Adipose tissue (tissue), 3 donors: ENCODE results near the gene TRIM38. TPM values are rescaled to one million over a fixed set of nuclear protein-coding genes. Genes with fewer than 3 reads are reported as not detected.
"Not testable (repeated sequence)": the region's sequence is repeated elsewhere in the genome, so short reads cannot be mapped to it uniquely, and the experiment has no call there.

Experiments used
- H3K27ac ChIP-seq: one replicate; pipeline ENCODE4 v1.5.1; 2013; ENCODE audit warnings: low read depth, low read length
- WGBS, 3 donors: extraction: QIAGEN DNeasy Blood & Tissue Kit; methylation state at CpG; one replicate each; pipeline ENCODE4 v1.1.7; 2013; 5-methylcytosine and 5-hydroxymethylcytosine counted together
- polyA plus RNA-seq, 3 donors: library from polyadenylated mRNA; stranded (reverse); fragments of 200-250 nt; gene quantifications; one replicate each; pipeline ENCODE4 v1.2.3, GENCODE V29; 2013
- donor health status: healthy with polysubstance abuse.
- donor health status: Bipolar disorder and iron deficiency.
- donor health status: healthy.

Gene TRIM38, protein sequence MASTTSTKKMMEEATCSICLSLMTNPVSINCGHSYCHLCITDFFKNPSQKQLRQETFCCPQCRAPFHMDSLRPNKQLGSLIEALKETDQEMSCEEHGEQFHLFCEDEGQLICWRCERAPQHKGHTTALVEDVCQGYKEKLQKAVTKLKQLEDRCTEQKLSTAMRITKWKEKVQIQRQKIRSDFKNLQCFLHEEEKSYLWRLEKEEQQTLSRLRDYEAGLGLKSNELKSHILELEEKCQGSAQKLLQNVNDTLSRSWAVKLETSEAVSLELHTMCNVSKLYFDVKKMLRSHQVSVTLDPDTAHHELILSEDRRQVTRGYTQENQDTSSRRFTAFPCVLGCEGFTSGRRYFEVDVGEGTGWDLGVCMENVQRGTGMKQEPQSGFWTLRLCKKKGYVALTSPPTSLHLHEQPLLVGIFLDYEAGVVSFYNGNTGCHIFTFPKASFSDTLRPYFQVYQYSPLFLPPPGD
- 1 to 10 TPM; 1.5 to 9.6 (median 3.2) TPM for polyA plus RNA-seq

DNA sequence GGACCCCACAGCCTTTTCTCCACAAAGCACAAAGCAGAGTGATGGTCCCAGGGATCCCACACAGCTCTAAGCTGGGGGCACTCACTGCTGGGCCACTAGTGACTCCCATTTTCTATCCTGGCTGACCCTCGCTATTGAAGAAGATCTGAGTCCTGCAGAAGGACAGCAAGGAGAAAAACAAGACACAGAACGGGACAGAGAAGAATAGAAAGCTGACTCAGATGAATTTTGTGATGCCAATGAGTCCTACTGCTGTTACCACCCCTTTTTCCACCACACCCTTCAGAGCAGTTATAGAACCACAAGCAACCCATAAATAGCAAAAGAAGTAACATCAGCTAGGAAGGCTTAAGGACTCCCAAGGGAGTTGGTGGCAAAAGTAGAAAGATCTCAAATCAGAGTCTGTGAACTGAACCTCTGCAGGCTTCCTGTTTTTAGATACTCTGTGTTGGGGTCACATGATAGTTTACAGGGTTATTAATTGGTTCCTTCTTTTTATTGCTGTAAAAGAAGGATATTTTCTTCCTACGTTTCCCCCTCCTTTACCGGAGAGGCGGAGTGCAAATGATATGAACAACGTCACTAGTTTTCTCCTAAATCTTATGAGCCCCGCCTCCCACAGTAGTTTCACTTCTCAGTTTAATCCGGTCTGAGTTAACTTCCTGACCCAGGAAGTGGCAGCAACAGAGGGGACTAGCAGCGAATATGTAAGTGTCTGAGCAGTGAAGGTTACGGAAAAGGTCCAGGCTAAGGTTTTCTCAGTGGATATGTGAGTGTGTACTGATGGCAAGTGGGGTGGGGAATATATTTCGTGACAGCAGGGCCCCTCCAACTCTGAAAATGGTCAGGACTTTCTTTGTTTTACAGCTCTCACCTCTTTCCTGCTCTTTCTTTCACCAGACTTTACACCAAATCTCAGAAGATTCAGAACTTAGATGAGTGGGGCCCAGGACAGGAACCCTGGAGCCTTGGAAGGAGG lies at the start of gene TRIM38:
TRIM38 (plus strand) TSS at position 654 of the 979 bp plus-strand sequence. CDS start 3,721 bp downstream, outside the sequence.
- H3K27ac ChIP-seq, result peak within 1 kb of the TSS; percentile 8
- 1 to 11% (median 1%) methylated on average over 11 of the region's 11 CpGs for WGBS, 3 donors

DNA sequence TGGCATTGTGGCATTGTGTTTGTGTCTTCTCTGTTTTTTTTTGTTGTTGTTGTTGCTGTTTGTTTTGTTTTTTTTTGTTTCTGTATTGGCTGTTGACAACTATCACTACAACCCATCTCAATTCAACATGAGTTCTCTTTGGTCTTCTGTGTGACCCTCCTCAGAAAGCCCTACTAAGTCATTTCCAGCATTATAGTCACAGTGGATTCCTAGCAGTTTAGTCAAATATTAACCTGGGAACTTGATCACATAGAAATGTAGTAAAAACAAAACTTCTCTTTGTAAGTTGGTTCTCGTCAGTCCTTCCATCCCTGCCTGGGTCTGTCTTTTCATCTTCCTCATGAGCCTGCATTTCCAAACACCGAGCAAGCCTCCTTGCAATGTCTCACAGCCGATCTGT lies 48.9 kb upstream of the TRIM38 start:
- WGBS, 3 donors, result 76 to 84% (median 76%) methylated on average over 3 of the region's 3 CpGs

DNA sequence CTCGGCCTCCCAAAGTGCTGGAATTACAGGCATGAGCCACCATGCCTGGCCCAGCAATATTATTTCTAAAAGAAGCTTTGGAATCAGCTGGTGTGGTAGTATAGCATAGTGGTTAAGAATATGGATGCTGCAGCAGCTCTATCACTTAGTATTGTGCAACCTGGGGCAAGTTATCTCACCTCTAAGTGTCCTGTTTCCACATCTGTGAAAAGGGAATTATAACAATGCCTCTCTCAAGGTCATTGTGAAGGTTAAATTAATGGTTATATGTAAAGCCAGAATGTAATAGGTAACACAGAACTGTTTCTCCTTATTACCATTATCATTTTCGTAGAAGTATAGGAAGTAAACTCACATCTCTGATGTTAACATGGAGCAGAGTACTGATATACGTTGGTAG lies 46.3 kb upstream of the TRIM38 start:
- 77 to 85% (median 84%) methylated on average over 3 of the region's 3 CpGs for WGBS, 3 donors
- H3K27ac ChIP-seq, result no peak overlapping the region

More for the DNA sequence above, 48.9 kb upstream of the TRIM38 start:
- H3K27ac ChIP-seq, result no peak overlapping the region

DNA sequence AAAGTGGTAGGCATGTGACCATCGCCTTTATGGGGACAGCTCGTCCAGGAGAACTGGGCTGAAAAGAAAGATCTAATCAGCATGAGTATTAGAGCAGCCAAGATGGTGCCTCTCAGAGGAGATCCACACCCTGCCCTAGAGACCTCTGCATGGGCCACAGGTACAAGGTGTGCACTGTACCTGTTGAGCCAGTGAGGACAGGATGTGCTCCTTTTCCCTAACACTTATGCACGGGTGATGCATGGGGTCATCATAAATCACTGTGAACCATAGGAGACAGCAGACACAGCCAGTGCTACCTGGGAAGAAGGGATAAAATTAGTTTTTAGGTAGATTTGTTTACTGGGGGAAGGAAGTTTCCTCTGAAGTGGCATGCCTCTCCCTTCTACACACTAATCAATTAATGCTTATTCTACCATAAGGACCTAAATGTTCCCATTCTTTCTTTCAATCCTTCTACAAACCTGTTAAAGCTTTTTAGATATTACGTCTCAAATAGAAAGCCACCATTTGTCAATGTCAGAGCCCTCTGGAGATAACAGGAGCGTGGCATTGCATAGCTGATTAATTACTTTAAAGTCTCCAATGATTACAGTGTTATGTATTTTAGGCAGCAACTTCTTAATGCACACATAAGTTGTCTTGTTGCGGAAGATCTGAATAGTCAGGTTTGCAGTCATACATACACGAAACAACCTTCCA lies 45.7 kb upstream of the TRIM38 start:
- WGBS, 3 donors, result 77 to 86% (median 83%) methylated on average over 7 of the region's 7 CpGs

DNA sequence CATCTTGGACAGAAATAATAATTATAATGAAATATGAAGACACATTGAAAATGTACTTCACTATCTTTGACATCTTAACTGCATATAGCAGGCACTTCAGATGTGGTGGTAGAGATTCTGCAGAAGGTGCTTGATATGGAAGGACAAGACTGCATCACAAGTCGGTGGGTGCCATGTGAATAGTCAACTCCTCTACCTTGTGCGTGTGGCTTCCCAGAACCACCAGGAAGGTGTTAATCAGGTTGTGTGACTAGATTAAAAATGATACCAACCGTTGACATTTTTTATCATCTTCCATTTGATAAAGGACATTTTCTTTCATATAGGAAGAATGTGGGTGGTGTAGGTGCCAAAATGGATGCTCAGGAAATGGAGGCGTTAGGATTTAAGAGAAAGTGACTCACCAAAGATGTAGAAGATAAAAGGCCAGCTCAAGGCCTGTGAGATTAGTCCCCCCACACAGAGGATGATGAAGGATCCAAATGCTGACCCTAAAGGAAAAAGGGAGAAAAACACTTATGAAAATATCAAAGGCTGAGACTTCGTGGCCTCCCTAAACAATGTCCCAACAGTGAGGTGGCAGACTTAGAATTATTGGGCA lies 44.4 kb upstream of the TRIM38 start:
- no peak overlapping the region for H3K27ac ChIP-seq
- WGBS, 3 donors, result 72 to 80% (median 78%) methylated on average over 5 of the region's 5 CpGs

More for the DNA sequence above, 45.7 kb upstream of the TRIM38 start:
- H3K27ac ChIP-seq, result no peak overlapping the region

DNA sequence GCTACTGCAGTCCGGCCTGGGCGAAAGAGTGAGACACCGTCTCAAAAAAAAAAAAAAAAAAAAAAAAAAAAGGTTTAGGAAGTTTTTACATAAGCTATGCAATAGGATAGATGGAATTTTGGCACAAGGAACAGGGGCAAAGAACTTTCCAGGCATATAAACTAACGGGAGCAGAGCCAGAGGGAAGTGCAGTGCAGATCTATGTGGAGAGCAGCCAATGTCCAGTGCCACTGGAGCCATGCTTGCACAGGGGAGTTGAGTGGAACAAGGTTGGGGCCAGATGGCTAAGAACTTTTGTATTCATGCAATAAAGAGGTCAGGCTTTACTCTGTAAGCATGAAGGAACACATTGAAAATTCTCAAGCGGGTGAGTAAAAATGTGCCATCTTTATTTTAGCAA lies 42.9 kb upstream of the TRIM38 start:
- 79 to 93% (median 92%) methylated on average over 5 of the region's 5 CpGs for WGBS, 3 donors
- H3K27ac ChIP-seq, result no peak overlapping the region

DNA sequence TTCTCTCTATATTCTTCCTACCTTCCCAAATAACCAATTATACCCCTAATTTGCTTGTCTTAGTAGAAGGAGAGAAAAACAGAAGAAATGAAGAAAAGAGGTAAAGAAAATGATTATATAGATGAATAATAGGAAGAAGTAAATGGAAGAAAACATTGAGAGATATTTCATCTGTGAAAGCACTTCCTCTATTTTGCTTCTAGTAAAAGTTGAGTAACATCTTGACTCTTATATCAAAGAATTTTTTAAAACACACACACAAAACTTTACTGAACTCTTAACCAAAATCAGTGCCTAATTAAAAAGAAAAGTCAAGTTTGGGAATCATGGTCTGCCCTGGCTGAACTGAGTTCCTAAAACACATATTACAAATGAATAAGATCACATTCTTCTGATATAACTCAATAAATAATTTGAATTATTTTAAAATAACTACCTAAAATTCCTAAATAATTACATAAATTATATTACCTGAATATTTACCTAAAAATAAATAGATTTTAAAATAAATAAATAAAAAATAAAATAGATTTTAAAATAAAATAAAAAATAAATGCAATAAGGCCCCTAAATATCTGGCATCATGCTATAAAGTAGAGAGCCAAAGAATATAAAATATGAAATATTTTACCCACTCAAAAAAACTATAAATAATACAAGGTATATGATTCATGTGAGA lies 40.9 kb upstream of the TRIM38 start:
- no peak overlapping the region for H3K27ac ChIP-seq

DNA sequence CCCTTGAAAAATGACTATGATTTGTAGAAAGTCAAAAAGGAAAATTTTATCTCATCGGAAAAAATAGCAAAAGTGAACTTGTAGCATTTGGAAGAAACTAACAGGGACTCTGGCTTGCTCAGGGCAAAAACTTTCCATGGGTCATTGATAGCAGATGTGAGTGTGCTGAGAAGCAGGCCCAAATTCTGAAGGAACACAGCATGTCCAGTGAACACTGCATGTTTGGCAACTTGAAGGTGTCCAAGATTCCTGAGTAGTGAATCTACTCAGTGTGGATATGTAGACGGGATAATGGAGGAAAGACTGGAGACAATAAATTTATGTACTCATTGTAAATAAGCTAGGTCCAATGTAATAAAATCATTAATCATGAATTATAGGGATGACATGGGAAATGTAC lies 40.3 kb upstream of the TRIM38 start:
- 73 to 89% (median 76%) methylated on average over 2 of the region's 2 CpGs for WGBS, 3 donors
- H3K27ac ChIP-seq, result no peak overlapping the region

DNA sequence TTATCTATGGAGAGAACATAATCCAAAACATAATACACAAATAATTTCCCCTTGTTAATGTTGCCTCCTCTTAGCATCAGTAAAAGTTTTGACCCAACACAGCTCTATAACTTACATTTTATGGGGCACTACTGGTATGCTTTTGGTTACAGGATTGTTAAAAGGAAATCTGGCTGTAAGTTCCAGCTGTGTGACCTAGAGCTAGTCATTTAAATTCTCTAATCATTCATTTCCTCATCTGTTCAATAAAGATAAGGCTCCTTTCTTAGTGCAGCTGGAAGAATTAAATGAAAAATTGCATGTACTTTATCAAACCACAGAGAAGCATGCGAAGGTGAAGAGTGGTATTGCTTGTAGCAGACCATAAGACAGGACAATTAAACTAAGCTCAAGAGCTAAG lies 36.7 kb upstream of the TRIM38 start:
- 37 to 45% (median 42%) methylated on average over 1 of the region's 1 CpG for WGBS, 3 donors
- no peak overlapping the region for H3K27ac ChIP-seq

DNA sequence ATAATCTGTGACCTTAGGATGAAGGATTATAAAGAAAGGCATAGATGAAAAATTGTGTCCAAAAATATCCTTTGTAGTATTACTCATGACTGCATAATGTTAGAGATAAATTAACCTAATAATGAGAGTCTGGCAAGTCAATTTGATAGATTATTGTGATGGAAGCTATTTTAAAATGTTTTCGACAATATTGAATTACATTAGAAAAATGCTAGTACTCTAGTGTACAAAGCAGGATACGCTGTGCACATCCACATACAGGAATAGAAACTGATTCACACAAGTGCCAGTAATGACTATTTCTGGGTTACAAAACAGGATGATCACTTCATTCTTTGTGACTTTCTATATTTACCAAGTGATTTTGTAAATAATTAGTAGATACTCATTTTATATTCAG lies 35.4 kb upstream of the TRIM38 start:
- H3K27ac ChIP-seq, result no peak overlapping the region
- WGBS, 3 donors, result 68 to 83% (median 70%) methylated on average over 2 of the region's 2 CpGs

DNA sequence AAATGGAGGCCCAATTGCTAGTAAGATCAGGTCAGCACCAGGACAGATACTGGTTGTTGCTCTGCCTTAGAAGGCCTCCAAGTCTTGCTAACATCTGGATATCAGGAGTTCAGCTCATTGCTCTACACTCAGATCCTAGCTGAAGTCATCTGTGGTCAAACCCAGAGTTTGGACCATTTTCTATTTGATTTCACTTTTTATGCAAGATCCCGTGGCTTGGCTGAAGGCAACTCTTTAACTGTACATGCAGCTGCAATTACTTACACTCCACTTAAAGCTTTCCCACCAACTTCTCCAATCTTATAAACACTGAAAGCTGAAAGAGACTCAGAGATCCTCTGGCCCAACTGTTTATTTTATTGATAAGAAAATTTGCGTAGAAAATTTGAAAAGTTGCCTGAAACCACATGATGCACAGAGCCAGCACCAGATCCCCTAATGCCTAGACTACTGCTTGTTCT lies 34.8 kb upstream of the TRIM38 start:
- H3K27ac ChIP-seq, result no peak overlapping the region
- WGBS, 3 donors, result 36 to 52% (median 41%) methylated on average over 2 of the region's 2 CpGs

DNA sequence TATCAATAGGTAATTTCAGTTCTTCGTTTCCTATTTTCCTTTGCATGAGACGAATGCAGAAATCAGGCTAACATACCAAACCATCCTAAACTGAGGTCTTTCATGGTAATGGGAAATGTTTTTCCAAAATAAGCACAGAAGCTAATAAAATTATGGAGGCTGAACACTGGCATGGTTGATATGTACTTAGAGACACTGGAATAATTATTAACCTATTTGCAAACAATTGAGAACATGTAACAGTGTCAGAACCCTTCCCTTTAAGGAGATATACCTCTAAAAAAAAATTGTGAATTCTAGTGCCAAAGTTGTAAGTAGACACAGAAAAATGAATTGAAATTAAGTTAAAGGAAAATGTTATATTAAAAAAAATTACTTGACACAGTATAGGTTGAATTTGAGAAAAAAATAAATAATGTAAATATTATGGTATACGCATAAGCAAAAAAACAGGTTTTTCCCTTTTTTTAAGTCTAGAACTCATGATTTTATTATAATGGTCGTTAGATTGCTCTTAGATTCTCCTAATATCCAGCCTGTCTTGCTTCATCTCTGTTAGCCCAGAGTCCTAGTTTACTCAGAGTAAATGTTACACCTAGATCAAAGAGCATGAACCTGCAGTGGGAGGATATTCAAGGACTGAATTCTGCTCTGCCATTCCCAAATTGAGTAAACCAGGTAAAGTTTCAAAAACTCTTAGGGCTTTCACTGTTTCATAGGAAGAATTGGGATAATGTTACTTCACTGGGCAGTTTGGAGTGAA lies 33.9 kb upstream of the TRIM38 start:
- WGBS, 3 donors, result 71 to 88% (median 85%) methylated on average over 4 of the region's 4 CpGs
- no peak overlapping the region for H3K27ac ChIP-seq

DNA sequence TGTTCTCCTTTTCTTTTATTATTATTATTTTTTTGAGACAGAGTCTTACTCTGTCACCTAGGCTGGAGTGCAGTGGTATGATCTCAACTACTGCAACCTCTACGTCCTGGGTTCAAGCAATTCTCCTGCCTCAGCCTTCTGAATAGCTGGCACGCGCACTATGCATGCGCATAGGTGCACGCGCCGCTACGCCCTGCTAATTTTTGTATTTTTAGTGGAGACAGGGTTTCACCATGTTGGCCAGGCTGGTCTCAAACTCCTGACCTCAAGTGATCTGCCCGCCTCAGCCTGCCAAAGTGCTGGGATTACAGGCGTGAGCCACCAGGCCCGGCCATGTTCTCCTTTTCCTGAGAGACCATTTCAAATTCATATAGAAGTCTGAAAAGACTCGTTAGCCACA lies 32.8 kb upstream of the TRIM38 start:
- H3K27ac ChIP-seq, result not testable (repeated sequence)
- WGBS, 3 donors, result 94 to 96% (median 94%) methylated on average over 12 of the region's 12 CpGs

DNA sequence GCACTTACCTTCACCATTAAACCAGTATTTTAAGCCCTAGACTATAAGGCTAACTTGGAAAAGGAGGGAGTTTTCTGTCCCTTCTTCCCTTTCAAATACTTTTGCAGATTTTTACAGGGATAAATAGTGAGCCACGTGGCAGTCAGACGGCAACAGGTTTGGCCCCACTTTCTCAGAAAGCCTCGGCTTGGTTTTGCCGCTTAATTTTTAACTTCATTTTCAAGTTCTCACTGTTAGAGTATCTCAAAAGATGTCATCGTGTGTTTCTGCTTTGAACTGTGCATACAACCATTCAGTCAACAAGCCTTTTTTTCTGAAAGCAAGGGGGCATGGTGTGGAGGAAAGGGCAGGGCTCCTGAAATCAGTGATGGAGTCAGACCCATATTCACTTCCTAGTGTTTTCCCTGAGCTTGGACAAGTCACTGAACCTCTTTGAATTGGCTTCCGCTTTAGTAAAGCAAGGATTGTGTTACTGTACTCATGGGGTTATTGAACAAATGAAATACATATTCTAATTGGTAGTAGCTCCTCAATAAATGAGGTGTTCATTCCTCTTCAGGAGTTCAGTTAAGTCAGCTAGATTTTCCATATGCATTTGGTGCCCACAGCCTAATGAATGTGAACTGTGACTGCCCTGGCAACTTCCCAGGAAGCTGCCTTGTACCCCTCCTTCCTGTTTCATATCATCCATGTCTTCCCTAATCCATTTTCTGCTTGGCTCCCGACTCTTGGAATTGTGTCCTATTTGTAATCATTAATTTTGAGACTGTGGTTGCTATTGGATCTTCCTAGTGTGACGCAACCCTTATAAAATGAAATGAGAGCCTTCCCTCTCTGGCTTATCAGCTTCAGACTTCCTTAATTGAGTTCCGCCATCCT lies 31.8 kb upstream of the TRIM38 start, which contains the start of gene SLC17A2:
SLC17A2 (minus strand) TSS at position 160 of the 879 bp plus-strand sequence. CDS start 4,895 bp downstream, outside the sequence.
- WGBS, 3 donors, result 76 to 88% (median 86%) methylated on average over 9 of the region's 9 CpGs
- no peak within 1 kb of the TSS for H3K27ac ChIP-seq

DNA sequence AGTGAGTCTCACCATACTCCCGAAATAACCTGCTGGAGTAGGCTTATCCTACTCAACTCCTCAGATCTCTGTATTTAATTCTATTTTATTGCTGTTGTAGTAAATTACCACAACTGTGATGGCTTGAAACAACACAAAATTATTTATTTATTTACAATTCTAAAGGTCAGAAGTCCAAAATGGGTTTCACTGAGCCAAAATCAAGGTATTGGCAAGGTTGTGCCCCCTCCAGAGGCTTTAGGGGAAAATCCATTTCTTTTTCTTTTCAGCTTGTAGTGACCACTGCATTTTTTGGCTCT lies 31.2 kb upstream of the TRIM38 start:
- no peak overlapping the region for H3K27ac ChIP-seq
- WGBS, 3 donors, result 45 to 85% (median 80%) methylated on average over 1 of the region's 1 CpG

DNA sequence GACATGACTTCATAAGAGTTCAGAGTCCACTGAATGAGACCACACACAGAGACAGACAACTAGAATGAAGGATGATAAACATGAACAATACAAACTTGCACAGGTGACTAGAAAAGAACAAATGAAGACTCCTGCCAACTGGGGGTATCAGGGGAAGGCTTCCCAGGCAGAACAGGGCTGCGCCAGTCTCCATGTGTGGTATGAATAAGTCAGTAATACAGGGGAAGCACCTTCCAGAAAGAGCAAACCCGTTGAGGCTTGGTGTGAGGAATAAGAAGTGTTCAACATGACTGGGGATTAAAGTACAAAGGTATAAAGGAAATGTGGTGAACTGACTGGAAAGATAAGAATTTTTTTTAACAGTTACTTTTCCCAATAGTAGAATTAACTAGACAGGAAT lies 28.4 kb upstream of the TRIM38 start:
- no peak overlapping the region for H3K27ac ChIP-seq
- WGBS, 3 donors, result 61 to 81% (median 75%) methylated on average over 2 of the region's 2 CpGs
